GM11168 (cell line): ENCODE measurements around the gene LMNB1.
"Not testable (repeated sequence)": the region's sequence is repeated elsewhere in the genome, so short reads cannot be mapped to it uniquely, and the experiment has no call there.

Source experiments
- in situ Hi-C: fragments of 300-500 bp; cut with MboI; formaldehyde crosslinking; loops from one replicate; pipeline ENCODE4 v1.12.0; 2022; ENCODE audit warnings: low sequenced_read_pairs; ENCODE audit not compliant: unreplicated experiment

Gene LMNB1

DNA sequence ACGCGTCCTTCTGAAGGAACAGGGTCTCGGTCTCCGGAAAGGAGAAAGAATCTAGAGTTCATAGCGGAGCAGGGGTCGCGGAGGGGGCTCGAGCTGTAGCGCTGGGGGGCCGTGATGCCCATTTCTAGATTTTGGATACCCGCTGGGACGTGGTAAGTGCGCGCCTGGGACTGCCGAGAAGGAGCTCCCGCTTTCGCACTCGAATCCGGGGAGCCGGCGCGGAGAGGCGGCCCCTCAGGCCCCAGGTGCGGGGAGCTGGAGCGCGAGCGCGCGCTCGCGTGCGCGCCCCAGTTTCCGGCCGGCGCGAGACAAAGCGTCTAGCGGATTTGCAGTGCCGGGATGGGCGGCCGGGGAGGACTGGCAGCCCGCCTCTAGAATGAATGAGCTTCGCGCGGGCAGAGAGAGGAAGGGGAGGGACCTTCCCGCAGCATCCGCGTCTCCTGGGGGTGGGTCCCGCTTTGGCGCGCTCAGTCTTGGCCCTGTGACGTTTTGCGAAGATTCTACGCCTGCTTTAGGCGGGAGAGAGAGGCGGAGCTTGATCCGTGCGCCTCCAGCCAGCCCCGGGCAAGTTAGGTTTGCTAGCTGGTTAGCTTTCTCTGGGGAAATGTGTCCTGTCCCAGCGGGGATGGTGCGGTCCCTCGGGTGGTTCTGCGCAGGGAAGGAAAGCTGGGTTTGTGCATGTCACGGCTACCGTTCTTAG lies 1.2 kb downstream of the LMNB1 start:
- in situ Hi-C loops = loop anchor here (5.0 kb wide), 1 partner anchor 101 kb away; no protein-coding TSS in a partner anchor

DNA sequence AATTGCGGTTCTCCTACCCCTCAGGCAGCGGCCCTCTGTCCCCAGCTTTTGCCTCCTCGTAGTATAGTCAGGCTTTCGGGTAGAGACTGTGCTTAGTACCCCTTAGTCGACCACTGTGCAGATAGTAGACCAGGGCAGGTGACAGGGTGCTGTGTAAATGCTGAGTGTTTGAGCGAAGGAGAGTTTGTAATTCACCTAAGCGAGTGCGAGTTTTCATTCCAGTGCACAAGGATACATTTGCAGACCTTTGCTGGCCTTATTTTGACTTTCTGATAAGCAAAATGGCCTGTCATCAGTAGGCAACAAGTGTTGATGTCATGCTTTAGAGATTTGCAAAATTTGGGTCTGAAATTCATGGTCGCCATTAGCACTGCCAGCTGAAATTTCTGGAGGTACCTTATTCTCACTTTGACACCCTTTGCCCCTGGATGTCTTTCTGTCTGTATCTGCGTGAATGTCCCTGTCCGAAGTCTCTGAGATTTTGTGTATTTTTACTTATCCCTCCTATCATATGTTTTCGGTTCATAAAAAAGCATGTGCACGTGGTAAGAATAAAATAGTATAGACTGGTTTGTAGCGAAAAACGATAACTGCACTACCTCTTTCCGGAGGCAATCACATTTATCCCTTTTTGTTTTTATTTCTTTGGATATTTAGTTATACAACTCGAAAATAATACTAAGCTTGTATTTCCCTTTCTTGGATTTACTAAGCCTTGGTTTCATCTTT lies 1.9 kb downstream of the LMNB1 start:
- in situ Hi-C loops = loop anchor here (5.0 kb wide), 1 partner anchor 102 kb away; no protein-coding TSS in a partner anchor

DNA sequence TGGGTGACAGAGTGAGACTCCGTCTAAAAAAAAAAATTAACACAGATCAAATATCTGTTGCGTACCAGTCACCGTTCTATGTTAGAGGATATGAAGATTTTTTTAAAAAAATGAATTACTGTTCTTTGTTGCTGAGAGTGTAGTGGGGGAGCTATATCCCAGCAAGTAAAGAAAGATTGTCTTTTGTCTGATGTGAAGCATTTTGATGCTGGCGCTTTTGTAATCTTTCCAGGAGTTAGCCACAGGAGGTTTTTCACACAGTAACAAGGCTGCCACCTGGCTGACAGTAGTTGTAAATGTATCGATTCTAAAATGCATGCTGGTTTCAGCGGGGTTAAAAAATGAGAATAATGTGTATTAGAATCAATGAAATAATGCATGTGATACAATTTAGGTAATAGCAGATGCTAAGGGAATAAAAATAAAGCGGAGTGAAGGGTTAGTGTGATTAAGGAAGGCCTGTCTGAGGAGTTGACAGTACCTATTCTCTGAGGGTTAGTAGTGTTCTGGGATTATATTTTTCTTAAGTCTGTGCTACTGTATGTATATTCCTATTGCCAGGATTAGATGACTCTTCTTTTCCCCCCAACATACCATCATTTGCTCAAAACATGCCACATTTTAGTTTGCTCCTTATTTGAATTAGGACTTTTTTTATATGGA lies 3.4 kb downstream of the LMNB1 start:
- in situ Hi-C loops = no loop called here

DNA sequence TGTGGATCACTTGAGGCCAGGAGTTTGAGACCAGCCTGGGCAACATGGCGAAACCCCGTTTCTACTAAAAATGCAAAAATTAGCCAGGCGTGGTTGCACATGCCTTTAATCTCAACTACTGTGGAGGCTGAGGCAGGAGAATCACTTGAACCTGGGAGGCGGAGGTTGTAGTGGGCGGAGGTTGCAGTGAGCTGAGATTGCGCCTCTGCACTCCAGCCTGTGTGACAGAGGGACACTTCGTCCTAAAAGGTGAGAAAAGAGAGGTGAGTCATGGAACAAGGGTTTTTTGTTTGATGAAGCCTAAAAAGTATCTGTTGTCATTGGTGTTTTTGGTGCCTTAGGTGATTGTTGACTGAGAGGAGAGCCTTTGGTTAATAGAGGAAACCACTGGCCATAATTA lies 11.5 kb downstream of the LMNB1 start:
- in situ Hi-C loops = not testable (repeated sequence)

DNA sequence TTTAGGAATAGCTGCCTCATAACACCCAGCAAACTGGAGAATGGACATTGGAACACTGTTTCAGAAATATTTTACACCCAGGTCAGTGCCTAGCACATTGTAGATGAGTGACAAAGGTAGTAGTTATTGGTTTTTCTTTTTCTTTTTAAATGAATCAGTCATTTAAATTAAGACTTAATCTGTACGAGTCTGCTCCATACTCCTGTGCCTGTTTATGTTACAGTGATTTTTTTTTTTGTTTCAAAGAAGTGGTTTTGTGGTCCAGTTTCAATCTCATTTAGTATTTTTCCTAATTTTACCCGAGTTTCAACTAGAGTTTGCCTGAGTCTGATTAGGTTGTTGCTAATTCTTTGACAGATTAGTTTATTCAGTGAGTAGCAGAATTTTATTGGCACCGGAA lies 16.2 kb downstream of the LMNB1 start:
- in situ Hi-C loops = no loop called here

DNA sequence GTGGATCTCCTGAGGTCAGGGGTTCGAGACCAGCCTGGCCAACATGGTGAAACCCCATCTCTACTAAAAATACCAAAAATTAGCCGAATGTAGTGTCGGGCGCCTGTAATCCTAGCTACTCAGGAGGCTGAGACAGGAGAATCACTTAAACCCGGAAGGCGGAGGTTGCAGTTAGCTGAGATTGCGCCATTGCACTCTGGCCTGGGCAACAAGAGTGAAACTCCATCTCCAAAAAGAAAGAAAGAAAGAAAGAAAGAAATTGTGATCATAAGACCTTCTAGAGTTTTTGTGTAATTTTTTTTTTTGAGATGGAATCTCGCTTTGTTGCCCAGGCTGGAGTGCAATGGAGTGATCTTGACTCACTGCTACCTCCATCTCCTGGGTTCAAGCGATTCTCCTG lies 16.7 kb downstream of the LMNB1 start:
- in situ Hi-C loops = not testable (repeated sequence)

DNA sequence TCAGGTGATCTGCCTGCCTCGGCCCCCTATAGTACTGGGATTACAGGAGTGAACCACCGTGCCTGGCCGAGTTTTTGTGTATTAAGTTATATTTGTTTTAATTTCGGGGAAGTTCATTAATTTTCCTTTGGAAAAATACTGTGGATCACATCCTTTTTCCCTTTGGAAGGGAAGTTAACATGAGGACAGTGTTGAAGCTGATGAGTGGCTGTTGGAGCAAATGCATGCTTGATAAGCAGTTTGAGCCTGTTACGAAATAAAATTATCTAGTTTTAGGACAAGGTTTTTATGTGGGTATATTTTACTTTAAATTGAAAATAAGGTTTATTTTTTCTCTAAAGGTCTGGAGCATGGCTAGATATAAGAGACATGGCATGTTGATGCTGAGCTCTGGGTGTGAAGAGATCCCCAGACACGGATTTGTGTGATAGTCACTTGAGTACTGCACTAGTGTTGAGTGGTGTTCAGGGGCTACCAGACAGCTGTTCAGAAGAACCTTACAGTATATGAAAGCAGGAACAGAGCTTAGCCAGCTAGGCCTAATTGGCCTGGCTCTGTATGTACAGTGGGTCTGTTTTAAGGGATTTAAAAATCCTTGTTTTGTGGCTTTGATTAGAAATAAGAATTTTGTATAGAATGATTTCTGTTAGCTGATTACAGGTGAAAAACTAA lies 17.4 kb downstream of the LMNB1 start:
- in situ Hi-C loops = no loop called here

DNA sequence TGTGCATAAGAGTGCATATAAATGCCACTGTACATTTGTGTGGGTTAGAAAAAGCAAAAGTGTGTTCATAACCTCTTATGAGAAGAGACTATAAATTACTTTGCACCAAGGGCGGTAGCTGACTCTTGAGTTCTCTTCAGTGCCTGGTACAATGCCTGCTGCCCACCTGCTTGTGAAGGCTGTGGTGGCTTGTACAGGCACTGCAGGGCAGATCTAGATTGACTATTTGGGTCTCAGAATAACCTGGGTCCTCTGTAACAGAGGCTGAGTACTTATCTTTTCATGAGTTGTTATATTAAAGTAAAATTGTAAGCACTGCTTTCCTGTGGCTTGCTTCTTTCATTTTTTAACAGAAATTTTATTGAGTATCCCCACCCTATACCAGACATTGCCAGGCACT lies 22.8 kb downstream of the LMNB1 start:
- in situ Hi-C loops = no loop called here

DNA sequence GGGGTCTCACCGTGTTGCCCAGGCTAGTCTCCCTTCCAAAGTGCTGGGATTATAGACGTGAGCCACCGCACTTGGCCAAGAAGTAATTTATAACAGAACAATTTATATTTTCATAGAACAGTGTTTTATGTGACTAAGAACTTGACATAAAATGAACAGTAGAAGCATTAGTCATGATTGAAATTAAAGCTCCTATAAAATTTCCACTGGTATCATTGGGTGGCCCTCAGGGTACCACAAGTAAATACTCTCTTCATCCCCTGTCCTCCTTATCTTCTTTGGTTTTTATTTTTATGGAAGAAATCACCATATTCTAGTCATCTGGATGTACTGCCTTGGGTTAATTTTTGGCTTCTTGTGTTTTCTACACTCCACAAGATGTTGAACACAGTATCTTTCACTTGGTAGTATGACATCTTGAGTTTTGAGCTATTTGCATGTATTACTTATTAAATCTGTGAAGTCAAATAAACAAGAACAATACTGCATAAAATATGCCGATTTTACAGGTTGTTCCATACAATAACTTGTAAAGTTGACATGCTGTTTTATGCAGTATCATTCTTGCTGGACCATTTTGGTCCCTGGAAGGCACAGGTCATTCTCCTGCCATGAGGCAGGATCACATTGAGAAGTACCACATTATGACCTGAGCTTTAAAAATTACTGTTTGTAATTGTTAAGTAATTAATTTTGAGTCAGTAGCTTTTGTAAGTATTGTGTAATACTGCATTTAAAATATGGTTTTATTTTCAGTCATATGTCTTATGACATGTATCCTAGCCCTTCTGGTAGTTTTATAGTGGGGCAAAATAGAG lies 24.4 kb downstream of the LMNB1 start:
- in situ Hi-C loops = no loop called here

DNA sequence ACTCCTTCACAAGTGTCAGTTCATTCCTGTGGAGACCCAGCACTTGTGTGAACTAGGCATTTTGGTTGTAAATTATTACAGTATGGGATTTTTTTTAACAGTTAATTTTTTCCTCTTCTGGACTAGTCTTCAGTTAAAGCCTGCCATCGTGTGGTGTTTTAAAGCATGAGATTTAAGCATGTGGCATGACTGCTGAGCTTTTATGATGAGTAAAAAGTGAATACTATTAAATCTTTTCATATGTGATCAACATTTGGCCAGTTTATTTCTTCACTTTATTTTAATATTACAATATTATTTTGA lies 25.0 kb downstream of the LMNB1 start:
- in situ Hi-C loops = no loop called here

DNA sequence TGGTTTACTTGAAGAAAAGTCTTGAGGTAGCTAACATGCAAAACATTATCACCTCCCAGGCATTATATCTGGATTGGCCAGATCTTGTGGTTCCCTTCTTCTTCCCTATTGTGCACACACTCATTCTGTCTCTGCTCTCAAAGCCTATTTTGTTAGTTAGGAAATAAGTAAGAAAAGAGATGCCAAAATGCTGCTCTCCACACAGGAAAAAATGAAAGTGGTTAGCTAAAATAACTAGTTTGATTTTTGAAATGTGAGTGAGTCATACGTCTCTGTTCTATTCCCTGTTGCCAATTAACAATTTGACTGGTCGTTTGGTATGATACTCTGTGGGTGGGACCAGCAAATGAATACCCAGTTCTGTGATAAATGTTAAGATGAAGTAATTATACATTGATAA lies 28.1 kb downstream of the LMNB1 start:
- in situ Hi-C loops = no loop called here

DNA sequence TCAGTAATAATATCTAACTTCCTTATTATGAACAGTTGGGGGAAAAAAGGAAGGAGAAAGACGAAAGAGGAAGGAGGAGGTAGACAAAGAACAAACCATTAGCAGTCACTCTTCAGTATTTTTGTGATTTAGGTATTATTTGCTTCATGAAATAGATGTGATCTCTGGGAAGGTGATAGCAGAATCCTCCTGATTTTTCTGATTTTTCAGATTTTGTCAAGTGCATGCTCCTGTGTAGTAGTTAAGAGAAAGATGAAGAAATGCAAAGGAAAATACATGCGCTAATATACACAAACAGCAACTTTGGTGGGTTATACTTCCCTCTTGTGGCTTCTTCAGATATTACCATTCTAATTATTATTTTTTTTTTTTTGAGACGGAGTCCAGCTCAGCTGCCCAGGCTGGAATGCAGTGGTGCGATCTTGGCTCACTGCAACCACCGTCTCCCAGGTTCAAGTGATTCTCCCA lies 31.6 kb downstream of the LMNB1 start:
- in situ Hi-C loops = no loop called here

DNA sequence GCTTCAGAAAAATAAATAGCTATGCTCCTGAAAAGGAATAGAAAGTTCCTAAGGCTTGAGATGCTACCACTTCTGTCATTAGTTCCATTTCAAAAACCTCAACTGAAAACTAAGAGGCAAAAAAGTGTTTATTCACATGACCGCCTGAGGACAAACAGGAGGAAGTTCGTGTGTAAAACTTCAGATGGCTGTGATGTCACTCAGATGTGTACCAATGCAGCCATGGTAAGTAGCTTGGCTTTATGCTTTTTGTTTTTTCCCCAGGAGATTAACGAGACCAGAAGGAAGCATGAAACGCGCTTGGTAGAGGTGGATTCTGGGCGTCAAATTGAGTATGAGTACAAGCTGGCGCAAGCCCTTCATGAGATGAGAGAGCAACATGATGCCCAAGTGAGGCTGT lies 33.0 kb downstream of the LMNB1 start:
- in situ Hi-C loops = no loop called here

DNA sequence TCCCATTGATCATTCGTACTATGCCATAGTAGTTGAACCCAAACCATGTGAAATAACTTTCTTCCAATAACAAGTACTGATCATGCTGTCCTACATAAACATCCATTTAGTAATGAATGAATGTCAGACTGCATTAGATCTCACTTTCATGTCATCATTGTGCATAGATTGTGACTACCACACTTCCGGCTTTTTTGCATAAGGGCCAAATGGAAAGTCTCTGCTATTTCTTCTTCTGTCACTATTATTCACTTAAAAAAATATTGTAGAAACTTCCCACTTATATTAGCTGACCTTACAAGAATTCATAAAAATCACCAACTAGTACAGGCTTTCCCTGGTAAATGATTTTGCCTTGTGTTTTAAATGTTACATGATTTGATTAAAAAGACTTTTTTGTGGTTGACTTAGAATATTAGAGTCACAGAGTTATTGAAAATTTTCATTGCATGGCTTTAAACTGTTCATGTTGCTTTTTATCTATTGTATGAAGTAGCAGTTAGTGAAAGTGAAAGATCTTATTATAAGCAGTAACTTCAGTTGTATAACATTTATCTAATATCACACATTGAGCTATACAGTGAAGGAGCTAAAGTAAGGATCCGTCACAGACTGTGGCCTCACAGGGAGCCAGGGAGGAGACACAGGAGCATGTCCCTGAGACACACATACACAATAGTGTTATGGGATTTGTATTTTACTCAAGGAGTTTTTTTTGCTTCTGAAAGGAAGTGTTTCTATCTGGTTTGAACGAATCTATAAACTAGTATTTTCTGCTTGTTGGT lies 33.9 kb downstream of the LMNB1 start:
- in situ Hi-C loops = no loop called here

DNA sequence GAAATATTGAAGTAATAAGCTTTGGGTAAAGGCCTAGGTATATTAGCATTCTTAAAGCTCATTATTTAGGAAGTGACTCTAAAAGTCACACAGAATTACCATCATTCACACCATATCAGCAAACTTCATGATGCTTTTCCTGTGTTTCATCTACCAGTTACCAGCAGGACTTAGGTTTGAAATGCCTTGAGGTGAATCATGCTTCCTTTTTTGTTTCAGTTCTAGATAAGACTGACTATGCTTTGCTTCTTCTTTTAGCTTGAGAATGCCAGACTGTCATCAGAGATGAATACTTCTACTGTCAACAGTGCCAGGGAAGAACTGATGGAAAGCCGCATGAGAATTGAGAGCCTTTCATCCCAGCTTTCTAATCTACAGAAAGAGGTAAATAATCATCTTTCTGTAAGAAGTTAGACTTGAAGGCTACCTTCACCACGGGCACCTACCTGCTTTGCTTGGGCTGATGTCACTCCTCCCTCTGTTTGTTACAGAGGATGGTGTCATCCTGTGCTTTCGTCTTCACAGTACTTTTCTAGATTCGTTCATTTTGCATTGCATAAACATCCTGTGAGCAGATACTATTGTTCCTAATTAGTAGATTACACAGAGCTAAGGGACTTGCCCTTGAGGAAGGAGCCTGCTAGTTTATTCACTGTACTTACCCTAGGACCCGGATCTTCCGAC lies 34.7 kb downstream of the LMNB1 start:
- in situ Hi-C loops = no loop called here

DNA sequence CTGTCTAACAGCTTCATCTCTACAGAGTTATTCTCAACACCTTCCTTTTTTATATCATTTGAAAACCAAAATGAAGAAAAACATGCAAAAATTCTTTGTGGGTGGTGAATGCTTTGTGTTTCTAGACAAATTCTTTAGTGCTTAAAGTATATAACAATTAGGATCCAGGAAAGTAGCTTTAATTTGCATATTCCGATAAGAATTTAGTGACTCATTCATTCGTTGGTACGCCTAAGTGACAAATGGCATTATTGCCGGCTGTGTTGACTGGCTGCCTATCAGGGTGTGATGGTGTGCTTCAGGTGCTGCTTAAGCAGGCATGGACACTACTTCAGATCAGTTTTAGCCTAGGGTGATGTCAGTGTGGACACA lies 35.2 kb downstream of the LMNB1 start:
- in situ Hi-C loops = no loop called here

DNA sequence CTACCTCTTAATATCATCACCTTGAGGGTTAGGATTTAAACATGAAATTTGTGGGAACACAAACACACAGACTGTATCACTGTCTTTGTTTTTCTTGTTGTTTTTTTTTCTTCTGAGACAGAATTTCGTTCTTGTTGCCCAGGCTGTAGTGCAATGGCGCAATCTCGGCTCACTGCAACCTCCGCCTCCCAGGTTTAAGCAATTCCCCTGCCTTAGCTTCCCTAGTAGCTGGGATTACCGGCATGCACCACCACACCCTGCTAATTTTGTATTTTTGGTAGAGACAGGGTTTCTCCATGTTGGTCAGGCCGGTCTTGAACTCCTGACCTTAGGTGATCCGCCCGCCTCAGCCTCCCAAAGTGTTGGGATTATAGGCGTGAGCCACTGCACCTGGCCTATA lies 36.9 kb downstream of the LMNB1 start:
- in situ Hi-C loops = not testable (repeated sequence)

DNA sequence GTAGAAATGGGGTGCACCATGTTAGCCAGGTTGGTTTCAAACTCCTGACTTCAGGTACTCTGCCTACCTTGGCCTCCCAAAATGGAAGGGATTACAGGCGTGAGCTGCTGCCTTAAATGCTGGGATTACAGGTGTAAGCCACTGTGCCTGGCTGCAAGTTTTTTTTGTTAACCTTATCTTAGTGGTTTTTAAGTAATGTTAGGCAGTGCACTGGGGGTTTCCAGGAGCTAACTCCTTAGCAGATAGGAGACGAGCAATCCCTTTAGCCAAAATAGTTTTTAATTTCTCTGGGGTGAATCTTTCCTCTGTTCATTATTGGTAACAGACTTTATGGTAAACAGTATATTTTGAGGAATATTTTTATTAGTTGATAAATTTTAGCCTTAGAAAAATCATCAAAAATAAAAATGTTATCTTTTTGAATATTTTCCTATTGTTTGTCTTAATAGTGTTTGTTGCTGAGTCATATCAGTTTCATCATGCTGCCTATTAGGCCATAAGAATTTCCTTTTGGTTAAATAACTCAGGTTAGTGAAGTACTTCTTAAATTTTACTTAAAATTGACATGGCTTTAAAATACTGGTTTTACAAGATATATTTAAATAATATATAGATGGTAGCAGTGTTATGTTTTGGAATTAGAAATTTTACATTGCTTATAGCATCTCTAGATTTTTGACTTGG lies 37.9 kb downstream of the LMNB1 start:
- in situ Hi-C loops = no loop called here
